SK-N-SH (cell line): ENCODE measurements around the gene FAM81A. TPM values are rescaled to one million over a fixed set of nuclear protein-coding genes. Genes with fewer than 3 reads are reported as not detected.

Experiments
- CTCF ChIA-PET: fragments of 300-600, 350-600 bp; formaldehyde crosslinking; extraction: SDS; loops from one replicate; lab custom pipeline; 2021; lab: Yijun Ruan, JAX
- POLR2A ChIA-PET: fragments of 350-600 bp; sonication (Branson Sonifier 250); formaldehyde crosslinking; extraction: SDS; loops from one replicate; lab custom pipeline; 2020; ENCODE audit warnings: antibody characterized with exemption, inconsistent platforms; lab: Yijun Ruan, JAX
- DNase-seq: peaks from one replicate; pipeline ENCODE4 v3.0.0; 2012
- H2AFZ ChIP-seq: fragments of 200-600 bp; sonication (generic); 2 replicates; pipeline ENCODE4 v1.8.1; 2016; ENCODE audit warnings: antibody characterized with exemption, mild to moderate bottlenecking, low read depth
- H3F3A ChIP-seq: fragments of 200-600 bp; sonication (generic); replicated peaks from 2 replicates; pipeline ENCODE3; 2016; ENCODE audit warnings: antibody characterized with exemption, mild to moderate bottlenecking; ENCODE audit not compliant: insufficient read depth
- H3K27ac ChIP-seq, 2 experiments: fragments of 200-500 bp in 1 of 2; fragments of 200-600 bp in 1 of 2; sonication (Bioruptor generic) in 1 of 2; sonication (generic), shearing (Covaris generic) in 1 of 2; 2 replicates each; pipeline versions ENCODE4 v1.5.1 to v1.6.1; 2014 to 2016; ENCODE audit warnings: low read depth in 2 of 2, inconsistent platforms in 1 of 2, low read length in 1 of 2, mild to moderate bottlenecking in 1 of 2, mixed read lengths in 1 of 2
- H3K27me3 ChIP-seq: fragments of 200-600 bp; sonication (generic), shearing (Covaris generic); 2 replicates; pipeline ENCODE4 v1.6.1; 2016; ENCODE audit warnings: mixed run types; ENCODE audit not compliant: insufficient read depth
- H3K36me3 ChIP-seq, 2 experiments: fragments of 200-500 bp in 1 of 2; fragments of 200-600 bp in 1 of 2; sonication (Bioruptor generic) in 1 of 2; sonication (generic) in 1 of 2; replicated peaks in 1 of 2; 2 replicates each; pipeline versions ENCODE3 to v1.5.1; 2014 to 2016; ENCODE audit warnings: low read length in 1 of 2, mild to moderate bottlenecking in 1 of 2; ENCODE audit not compliant: insufficient read depth in 2 of 2, control insufficient read depth in 1 of 2
- H3K4me1 ChIP-seq, 2 experiments: fragments of 200-500 bp in 1 of 2; fragments of 200-600 bp in 1 of 2; sonication (Bioruptor generic) in 1 of 2; sonication (generic), shearing (Covaris generic) in 1 of 2; 2 replicates each; pipeline versions ENCODE4 v1.5.1 to v1.6.1; 2014 to 2016; ENCODE audit warnings: low read depth in 1 of 2, low read length in 1 of 2, mixed run types in 1 of 2; ENCODE audit not compliant: insufficient read depth in 2 of 2, control insufficient read depth in 1 of 2
- H3K4me2 ChIP-seq: fragments of 200-600 bp; sonication (generic), shearing (Covaris generic); 2 replicates; pipeline ENCODE4 v1.6.1; 2017; ENCODE audit warnings: mixed run types
- H3K4me3 ChIP-seq, 2 experiments: fragments of 200-500 bp in 1 of 2; fragments of 200-600 bp in 1 of 2; sonication (Bioruptor generic) in 1 of 2; sonication (generic), shearing (Covaris generic) in 1 of 2; 2 replicates each; pipeline versions ENCODE4 v1.5.1 to v1.8.1; 2014 to 2016; ENCODE audit warnings: low read depth in 2 of 2, inconsistent platforms in 1 of 2, low read length in 1 of 2, mild to moderate bottlenecking in 1 of 2, mixed read lengths in 1 of 2, moderate library complexity in 1 of 2
- H3K79me2 ChIP-seq: fragments of 200-600 bp; sonication (generic); 2 replicates; pipeline ENCODE4 v1.8.1; 2017; ENCODE audit warnings: mild to moderate bottlenecking; ENCODE audit not compliant: insufficient read depth
- H3K9ac ChIP-seq: fragments of 200-600 bp; sonication (generic); 2 replicates; pipeline ENCODE4 v1.6.1; 2017; ENCODE audit warnings: mixed run types
- H3K9me2 ChIP-seq: fragments of 200-600 bp; sonication (generic); 2 replicates; pipeline ENCODE4 v1.6.1; 2017; ENCODE audit warnings: mixed run types
- H3K9me3 ChIP-seq: fragments of 200-600 bp; sonication (generic); 2 replicates; pipeline ENCODE4 v1.6.1; 2017; ENCODE audit warnings: mixed run types, mild to moderate bottlenecking, moderate library complexity
- H4K20me1 ChIP-seq: fragments of 200-600 bp; sonication (generic); 2 replicates; pipeline ENCODE4 v1.6.1; 2017; ENCODE audit warnings: mild to moderate bottlenecking, mixed run types; ENCODE audit not compliant: insufficient read depth
- CHD2 ChIP-seq: fragments of 150-350 bp; IDR thresholded peaks from 2 replicates; pipeline ENCODE4 v1.6.1; 2018; ENCODE audit warnings: low read length; ENCODE audit not compliant: partially characterized antibody
- EP300 ChIP-seq, 2 experiments: IDR thresholded peaks; 2 replicates each; pipeline versions ENCODE4 v1.4.0 to v1.6.1; 2012; ENCODE audit warnings: borderline replicate concordance in 1 of 2, low read depth in 1 of 2, low read length in 1 of 2
- FOXM1 ChIP-seq: IDR thresholded peaks from 2 replicates; pipeline ENCODE4 v1.4.0; 2012; ENCODE audit warnings: low read depth, mild to moderate bottlenecking
- JUND ChIP-seq: IDR thresholded peaks from 2 replicates; pipeline ENCODE4 v1.4.0; 2012
- MXI1 ChIP-seq: IDR thresholded peaks from 2 replicates; pipeline ENCODE4 v1.6.1; 2012; ENCODE audit warnings: mild to moderate bottlenecking, low read depth, low read length, improper control_type of control experiment
- NRF1 ChIP-seq: IDR thresholded peaks from 2 replicates; pipeline ENCODE4 v1.6.1; 2012; ENCODE audit warnings: low read depth, mild to moderate bottlenecking, low read length
- POLR2AphosphoS5 ChIP-seq: IDR thresholded peaks from 2 replicates; pipeline ENCODE4 v1.6.1; 2012; ENCODE audit warnings: low read depth, low read length
- RAD21 ChIP-seq: IDR thresholded peaks from 2 replicates; pipeline ENCODE4 v1.6.1; 2012; ENCODE audit warnings: mild to moderate bottlenecking, low read length
- SMC3 ChIP-seq: IDR thresholded peaks from 2 replicates; pipeline ENCODE4 v1.6.1; 2012; ENCODE audit warnings: low read depth, low read length, improper control_type of control experiment
- TEAD4 ChIP-seq: IDR thresholded peaks from 2 replicates; pipeline ENCODE4 v1.4.0; 2012; ENCODE audit warnings: mild to moderate bottlenecking, borderline replicate concordance; ENCODE audit not compliant: insufficient read depth
- YY1 ChIP-seq: IDR thresholded peaks from 2 replicates; pipeline ENCODE4 v1.4.0; 2012; ENCODE audit warnings: low read depth, mild to moderate bottlenecking
- WGBS: methylation state at CpG from one replicate; pipeline ENCODE4 v1.1.6; 2017; ENCODE audit warnings: low lambda C conversion rate; 5-methylcytosine and 5-hydroxymethylcytosine counted together
- polyA plus RNA-seq, 3 experiments: library from polyadenylated mRNA; depleted of rRNA; stranded (reverse); fragments of >200 nt; gene quantifications; 2 replicates each; pipeline ENCODE4 v1.2.3, GENCODE V29; 2012
- TF ChIP-seq, protein P1 (sequence below): fragments of 200-600 bp; sonication (generic); IDR thresholded peaks from 2 replicates; pipeline ENCODE4 v1.6.1; 2017; ENCODE audit warnings: antibody characterized with exemption, mild to moderate bottlenecking, moderate library complexity
- TF ChIP-seq, protein P2 (sequence below): IDR thresholded peaks from 2 replicates; pipeline ENCODE4 v1.4.0; 2012; ENCODE audit warnings: low read depth, borderline replicate concordance
- TF ChIP-seq, protein P3 (sequence below): fragments of 150-350 bp; IDR thresholded peaks from 2 replicates; pipeline ENCODE4 v1.6.1; 2016; ENCODE audit warnings: mild to moderate bottlenecking, low read depth, low read length
- TF ChIP-seq, protein P4 (sequence below): fragments of 150-350 bp; IDR thresholded peaks from 2 replicates; pipeline ENCODE4 v1.6.1; 2017; ENCODE audit warnings: antibody characterized with exemption, low read length, low read depth, borderline replicate concordance
- TF ChIP-seq, protein P5 (sequence below): IDR thresholded peaks from 2 replicates; pipeline ENCODE4; 2012

FAM81A gene
- polyA plus RNA-seq, 1 of the 3 experiments (the other 2 are of a cell fraction): 1.1 TPM

DNA sequence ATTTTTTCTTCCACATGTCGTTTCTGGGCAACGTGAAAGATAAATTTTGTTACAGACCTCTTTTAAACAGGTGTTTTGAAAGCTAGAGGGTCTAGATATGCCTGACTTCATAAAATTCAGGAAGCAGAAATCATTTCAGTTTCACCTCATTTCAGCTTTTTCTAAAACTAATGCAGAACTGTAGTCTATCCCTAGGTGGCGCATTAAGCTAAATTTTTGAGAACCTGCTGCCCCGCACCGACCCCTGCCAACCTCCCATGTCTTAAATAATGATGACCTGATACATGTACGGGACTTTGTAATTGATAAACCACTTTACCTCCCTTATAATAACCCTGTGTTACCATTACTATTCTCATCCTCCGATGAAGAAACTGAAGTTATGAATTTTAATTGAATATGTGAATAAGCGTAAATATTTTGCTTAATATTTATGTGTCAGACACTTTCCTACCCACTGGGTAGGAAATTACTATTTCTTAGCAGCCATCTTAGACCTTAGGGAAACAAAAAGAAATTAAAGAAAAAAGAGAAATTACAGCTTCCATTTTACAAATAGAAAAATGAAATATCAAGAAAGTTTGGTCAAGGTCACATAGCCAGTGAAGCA lies 94.9 kb downstream of the FAM81A start:
- peak; percentile 53 for TF ChIP-seq SMC3
- TF ChIP-seq, protein P1, sequence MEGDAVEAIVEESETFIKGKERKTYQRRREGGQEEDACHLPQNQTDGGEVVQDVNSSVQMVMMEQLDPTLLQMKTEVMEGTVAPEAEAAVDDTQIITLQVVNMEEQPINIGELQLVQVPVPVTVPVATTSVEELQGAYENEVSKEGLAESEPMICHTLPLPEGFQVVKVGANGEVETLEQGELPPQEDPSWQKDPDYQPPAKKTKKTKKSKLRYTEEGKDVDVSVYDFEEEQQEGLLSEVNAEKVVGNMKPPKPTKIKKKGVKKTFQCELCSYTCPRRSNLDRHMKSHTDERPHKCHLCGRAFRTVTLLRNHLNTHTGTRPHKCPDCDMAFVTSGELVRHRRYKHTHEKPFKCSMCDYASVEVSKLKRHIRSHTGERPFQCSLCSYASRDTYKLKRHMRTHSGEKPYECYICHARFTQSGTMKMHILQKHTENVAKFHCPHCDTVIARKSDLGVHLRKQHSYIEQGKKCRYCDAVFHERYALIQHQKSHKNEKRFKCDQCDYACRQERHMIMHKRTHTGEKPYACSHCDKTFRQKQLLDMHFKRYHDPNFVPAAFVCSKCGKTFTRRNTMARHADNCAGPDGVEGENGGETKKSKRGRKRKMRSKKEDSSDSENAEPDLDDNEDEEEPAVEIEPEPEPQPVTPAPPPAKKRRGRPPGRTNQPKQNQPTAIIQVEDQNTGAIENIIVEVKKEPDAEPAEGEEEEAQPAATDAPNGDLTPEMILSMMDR: peak; percentile 85
- peak; percentile 87 for TF ChIP-seq RAD21
- TF ChIP-seq, protein P2, sequence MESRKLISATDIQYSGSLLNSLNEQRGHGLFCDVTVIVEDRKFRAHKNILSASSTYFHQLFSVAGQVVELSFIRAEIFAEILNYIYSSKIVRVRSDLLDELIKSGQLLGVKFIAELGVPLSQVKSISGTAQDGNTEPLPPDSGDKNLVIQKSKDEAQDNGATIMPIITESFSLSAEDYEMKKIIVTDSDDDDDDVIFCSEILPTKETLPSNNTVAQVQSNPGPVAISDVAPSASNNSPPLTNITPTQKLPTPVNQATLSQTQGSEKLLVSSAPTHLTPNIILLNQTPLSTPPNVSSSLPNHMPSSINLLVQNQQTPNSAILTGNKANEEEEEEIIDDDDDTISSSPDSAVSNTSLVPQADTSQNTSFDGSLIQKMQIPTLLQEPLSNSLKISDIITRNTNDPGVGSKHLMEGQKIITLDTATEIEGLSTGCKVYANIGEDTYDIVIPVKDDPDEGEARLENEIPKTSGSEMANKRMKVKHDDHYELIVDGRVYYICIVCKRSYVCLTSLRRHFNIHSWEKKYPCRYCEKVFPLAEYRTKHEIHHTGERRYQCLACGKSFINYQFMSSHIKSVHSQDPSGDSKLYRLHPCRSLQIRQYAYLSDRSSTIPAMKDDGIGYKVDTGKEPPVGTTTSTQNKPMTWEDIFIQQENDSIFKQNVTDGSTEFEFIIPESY: no peak
- 0 out of 2 replicates have a peak, but pooled peaks have one; percentile 24 for TF ChIP-seq MXI1
- TF ChIP-seq EP300 (IDR thresholded peaks at IDR 0.05; ENCODE audit: borderline replicate concordance in 1 of 2, low read depth in 1 of 2, low read length in 1 of 2): no peak
- TF ChIP-seq POLR2AphosphoS5: no peak
- POLR2A ChIA-PET: no interaction called here
- H3K9ac ChIP-seq: no peak overlapping the region
- no peaks in the 10 kb centered on the region; the same call in 1 of the 2 replicates for H3K27me3 ChIP-seq
- no peaks in the 10 kb centered on the region for H3K9me2 ChIP-seq
- CTCF ChIA-PET: interaction anchor here (0.5 to 3.0 kb wide), 69 partner anchors 9 to 1351 kb away, joined by 3 to 37 read pairs (median 5); partner anchors contain the start of genes BNIP2, GTF2A2 and MINDY2
- 13% methylated on average over 8 of the region's 8 CpGs for WGBS
- H3K79me2 ChIP-seq: no peaks in the 10 kb centered on the region
- no peaks in the 10 kb centered on the region for H3K4me1 ChIP-seq
- no peak overlapping the region for H3K27ac ChIP-seq
- no peak overlapping the region for H3K4me3 ChIP-seq
- H3K4me2 ChIP-seq: no peak overlapping the region
- no peaks in the 10 kb centered on the region for H3F3A ChIP-seq
- no peaks in the 10 kb centered on the region for H3K36me3 ChIP-seq
- H2AFZ ChIP-seq: peak overlapping the region; percentile 13; the same call in 1 of the 2 replicates
- no peaks in the 10 kb centered on the region for H4K20me1 ChIP-seq
- peak; percentile 50 for DNase-seq
- no peaks in the 10 kb centered on the region for H3K9me3 ChIP-seq

DNA sequence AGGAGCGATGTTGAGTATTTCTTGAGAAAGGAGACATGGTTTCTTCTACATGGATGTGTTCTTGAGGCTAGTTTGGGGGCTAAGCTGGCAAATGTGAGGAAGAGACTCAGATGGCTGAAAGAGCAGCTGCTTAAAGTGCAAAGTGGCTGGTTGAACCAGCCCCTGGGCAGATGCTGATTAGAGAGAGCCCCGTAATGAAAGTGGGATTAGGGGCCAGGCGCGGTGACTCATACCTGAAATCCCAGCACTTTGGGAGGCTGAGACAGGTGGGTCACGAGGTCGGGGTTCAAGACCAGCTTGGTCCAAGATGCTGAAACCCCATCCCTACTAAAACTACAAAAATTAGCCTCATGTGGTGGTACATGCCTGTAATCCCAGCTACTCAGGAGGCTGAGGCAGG lies 98.6 kb downstream of the FAM81A start:
- H3K27me3 ChIP-seq: no peaks in the 10 kb centered on the region; the same call in 1 of the 2 replicates
- TF ChIP-seq CHD2: no peak
- TF ChIP-seq NRF1: no peak
- TF ChIP-seq JUND: no peak
- TF ChIP-seq, protein P3, sequence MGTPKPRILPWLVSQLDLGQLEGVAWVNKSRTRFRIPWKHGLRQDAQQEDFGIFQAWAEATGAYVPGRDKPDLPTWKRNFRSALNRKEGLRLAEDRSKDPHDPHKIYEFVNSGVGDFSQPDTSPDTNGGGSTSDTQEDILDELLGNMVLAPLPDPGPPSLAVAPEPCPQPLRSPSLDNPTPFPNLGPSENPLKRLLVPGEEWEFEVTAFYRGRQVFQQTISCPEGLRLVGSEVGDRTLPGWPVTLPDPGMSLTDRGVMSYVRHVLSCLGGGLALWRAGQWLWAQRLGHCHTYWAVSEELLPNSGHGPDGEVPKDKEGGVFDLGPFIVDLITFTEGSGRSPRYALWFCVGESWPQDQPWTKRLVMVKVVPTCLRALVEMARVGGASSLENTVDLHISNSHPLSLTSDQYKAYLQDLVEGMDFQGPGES: no peak
- TF ChIP-seq, protein P4, sequence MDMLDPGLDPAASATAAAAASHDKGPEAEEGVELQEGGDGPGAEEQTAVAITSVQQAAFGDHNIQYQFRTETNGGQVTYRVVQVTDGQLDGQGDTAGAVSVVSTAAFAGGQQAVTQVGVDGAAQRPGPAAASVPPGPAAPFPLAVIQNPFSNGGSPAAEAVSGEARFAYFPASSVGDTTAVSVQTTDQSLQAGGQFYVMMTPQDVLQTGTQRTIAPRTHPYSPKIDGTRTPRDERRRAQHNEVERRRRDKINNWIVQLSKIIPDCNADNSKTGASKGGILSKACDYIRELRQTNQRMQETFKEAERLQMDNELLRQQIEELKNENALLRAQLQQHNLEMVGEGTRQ: no peak
- no peak for TF ChIP-seq YY1
- TF ChIP-seq FOXM1: no peak
- TF ChIP-seq TEAD4: no peak
- TF ChIP-seq, protein P5, sequence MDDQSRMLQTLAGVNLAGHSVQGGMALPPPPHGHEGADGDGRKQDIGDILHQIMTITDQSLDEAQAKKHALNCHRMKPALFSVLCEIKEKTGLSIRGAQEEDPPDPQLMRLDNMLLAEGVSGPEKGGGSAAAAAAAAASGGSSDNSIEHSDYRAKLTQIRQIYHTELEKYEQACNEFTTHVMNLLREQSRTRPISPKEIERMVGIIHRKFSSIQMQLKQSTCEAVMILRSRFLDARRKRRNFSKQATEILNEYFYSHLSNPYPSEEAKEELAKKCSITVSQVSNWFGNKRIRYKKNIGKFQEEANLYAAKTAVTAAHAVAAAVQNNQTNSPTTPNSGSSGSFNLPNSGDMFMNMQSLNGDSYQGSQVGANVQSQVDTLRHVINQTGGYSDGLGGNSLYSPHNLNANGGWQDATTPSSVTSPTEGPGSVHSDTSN: no peak
- no peak overlapping the region for H2AFZ ChIP-seq
- ChIA-PET CTCF (interaction anchor here (1.0 to 1.1 kb wide), 2 partner anchors 86 to 790 kb away, joined by 3 read pairs; no protein-coding TSS in a partner anchor), POLR2A (no interaction called here)
- H3F3A ChIP-seq: no peaks in the 10 kb centered on the region
- H3K9ac ChIP-seq: no peak overlapping the region
- H3K9me3 ChIP-seq: no peaks in the 10 kb centered on the region
- H4K20me1 ChIP-seq: no peaks in the 10 kb centered on the region
- no peak overlapping the region for H3K4me3 ChIP-seq
- no peaks in the 10 kb centered on the region; a peak in 1 of 4 replicates for H3K4me1 ChIP-seq
- no peaks in the 10 kb centered on the region for H3K79me2 ChIP-seq
- no peaks in the 10 kb centered on the region for H3K36me3 ChIP-seq
- H3K9me2 ChIP-seq: no peaks in the 10 kb centered on the region
- no peak overlapping the region for H3K27ac ChIP-seq
- no peak overlapping the region for H3K4me2 ChIP-seq
- 45% methylated on average over 4 of the region's 6 CpGs for WGBS
- no peak for DNase-seq
